HS-27A (cell line): ENCODE measurements around the gene ELN.

Experiments used
- DNase-seq: peaks from one replicate; pipeline ENCODE4 v3.0.0-alpha.2; 2012; ENCODE audit warnings: low read depth, missing footprints

Gene ELN

DNA sequence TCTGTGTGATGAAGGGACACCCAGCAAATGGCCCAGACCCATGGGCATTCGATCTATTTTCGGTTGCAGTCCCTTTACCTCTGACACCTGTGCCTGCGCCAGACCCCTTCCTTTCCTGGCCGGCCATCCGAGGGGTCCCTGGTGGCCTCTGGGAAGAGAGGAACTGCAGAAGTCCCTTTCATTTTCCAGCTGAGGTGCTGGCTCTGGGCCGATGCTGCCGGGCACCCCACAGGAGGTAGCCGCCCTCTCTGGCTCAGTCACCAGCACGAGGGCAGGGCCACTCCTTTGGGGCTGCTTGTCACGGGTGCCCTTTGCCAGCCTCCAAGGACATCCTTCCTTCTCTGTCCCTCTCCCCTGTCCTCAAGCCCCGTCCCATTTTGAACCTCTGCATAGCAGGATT lies 4.2 kb upstream of the ELN start:
- DNase-seq, result no peak

DNA sequence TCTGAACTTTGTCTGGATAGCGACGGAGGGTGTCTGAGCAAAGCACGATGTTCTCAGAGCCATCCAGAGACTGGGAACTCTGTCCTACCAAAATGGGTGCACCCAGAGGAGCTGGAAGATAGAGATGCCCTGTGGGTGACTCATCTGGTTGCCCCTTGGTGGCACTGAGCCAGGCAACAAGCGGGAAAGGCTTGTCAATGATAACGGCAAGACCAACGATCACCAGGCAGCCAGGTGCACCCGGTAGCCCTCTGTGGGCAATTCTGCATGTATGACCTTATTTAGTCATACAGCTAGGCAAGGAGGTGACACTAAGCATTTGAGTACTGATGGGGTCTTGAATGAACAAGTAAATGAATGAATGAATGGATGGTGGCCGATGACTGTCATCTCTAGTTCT lies 2.8 kb upstream of the ELN start:
- DNase-seq, result no peak

DNA sequence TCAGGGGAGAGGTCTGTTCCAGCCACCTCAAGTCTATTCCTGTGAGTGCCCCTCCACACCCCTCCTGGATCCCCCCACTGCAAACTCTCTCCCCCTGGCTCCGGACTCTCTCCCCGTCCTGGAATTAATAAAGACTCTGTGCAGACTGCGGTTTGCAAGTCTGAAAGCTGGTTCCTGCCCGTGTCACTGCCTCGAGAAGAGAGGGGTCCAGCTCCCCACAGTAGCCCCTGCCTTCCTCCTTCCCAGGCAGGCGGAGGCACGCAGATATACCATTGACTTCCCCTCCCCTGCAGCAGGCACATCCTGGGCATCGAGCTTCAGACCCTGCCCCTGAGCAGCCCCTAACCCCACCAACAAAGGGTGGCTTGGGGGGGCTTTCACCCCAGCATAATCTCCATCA lies 2.2 kb upstream of the ELN start:
- no peak for DNase-seq

DNA sequence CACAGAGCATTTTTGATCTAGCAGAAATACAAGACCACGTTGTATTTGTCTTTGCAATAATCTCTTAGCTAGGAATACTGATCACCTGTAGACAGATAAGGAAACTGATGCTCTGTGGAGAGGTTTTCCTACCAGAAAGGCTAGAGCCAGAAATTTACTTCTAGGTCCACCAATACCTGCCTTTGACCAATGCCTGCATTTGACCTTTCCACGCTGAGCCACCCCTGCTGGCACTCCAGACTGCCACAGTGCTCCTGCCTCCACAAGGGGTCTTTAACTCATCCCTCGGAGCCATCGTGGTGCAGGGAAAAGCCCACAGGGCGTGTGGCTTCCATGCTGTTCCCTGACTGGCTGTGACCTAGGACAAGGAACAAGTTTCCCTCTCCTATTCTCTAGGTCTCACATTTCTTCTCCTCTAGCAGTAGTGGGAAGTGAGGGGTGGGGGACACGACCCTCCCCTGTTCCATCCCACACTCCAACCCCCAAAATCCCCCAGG lies 1.5 kb upstream of the ELN start:
- DNase-seq, result no peak

DNA sequence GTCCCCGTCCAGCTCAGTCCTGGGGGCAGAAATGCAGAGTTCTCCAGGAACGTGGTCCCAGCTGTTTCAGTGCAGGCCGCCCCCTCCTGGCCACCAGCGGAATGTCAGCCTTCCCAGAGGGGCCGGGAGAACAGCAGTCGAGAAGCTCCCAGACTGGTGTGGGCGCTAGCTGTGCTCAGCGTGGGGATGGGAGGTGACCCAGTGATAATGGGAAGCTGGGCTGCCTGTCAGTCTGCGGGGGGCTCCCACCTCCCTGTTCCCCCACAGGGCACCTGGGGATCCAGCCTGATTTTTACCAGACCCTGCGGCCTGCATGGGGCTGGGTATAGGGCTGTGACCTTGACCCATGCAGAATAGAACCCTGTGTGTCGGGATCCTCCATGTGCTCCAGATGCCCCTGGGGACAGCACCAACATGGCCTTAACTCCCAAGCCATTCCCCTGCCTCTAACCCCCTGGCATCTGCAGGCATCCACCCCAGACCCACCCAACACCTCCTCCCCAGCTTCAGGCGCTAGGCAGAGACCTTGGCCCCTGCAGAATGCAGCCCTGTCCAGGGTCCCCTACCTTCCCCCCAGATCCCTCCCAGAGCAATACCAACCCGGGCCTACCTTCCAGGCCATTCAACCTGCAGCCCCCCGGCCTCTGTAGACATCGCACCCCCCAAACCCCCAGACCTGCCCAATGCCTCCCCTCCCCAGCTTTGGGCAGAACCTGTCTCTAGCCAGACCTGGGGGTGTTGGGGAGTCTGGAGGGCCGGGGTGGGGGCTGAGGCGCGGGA lies 880 bp upstream of the ELN start:
- DNase-seq, result no peak

DNA sequence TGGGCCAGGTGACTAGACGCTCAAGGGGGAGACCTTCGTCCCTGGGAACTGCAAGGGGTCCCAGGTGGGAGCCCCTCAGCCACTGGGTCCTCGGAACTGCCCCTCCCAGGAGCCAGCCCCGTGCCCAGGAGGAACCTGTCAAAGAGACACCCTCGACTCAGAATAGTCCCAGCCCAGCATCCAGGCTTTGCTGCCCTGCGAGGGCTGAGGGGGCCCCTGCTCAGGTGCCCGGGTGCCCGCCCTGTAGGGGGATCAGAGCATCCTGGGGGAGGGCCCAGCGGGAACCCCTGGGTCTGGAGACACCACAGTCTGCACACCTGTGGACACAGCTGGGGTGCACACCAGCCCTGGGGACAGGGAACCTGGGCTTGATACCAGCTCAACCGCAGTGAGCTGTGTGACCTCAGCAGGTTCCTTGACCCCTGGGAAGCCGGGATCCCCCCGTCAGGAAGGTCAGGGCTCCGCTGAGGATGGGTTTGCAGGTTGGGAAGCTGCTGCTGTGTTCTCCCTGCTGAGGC lies 407 bp downstream of the ELN start:
- DNase-seq, result no peak

DNA sequence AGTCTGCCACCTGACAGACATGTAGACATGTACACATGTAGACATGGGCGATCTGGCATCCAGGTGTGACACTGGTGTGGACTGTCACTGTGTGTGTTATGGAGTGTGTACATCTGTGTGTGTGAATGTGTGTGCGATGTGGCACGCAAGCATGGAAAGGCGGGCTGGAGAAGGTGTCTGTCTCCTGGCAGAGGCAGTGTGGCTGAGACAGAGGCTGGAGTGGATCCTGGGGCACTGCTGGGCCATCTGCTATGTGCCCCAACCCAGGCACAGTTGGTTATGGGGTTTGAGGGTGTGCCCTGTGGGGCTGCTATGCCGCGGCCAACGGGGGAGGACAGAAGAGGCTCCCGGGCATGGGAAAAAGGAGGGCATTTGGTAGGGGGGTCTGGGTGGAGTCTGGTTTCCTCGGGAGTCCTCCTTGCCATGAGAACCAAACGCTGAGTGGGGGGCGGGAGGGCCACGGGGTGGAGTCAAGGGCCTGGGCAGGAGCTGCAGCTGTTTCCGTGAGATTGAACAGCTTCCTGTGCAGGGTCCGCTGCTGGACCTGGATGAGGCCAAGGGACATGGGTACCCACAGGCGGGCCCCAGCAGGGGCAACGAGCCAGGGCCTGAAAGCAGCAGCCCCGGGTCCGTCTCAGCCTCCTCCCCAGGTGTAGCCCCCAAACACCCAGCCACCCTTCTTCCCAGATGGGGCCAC lies 1.3 kb downstream of the ELN start:
- no peak for DNase-seq

DNA sequence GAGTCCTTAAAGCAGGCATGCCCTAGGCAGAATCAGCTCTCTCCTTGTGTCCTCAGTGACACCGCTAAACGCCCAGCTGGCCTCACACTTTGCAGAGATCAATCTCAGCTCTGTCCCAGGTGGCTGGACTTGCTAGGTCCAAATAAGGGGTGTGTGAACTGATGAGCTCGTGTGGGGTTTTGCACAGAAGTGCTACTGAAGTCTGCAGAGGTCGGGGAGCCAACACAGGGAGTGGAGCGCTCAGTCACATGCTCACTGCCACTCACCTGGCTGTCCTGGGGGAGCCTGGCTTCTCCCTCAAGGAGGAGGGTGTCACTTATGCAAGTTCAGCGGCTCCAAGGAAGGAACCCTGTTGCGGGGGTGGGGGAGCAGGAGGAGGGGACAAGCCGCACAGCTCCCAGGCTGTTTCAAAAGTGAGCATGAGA lies 2.0 kb downstream of the ELN start:
- DNase-seq, result no peak

DNA sequence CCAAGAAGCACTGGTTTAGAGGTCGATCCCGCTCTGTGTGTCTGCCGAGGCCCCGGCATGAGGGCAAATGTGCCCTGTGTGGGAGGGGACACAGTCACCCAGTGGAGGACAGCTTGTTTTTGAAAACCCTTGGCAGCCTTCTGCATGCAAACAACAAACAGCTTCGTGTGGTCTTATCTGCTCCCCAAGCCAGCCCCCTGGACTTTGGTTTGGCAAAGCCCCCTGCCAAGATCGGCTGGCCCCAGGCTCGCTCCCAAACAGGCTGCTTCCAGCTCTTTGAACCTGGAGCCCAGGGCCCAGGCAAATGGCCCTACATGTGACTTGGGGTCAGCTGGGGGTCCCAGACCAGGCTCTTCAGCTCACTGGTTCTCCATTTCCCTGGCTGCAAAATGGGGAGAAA lies 2.9 kb downstream of the ELN start:
- DNase-seq, result no peak

DNA sequence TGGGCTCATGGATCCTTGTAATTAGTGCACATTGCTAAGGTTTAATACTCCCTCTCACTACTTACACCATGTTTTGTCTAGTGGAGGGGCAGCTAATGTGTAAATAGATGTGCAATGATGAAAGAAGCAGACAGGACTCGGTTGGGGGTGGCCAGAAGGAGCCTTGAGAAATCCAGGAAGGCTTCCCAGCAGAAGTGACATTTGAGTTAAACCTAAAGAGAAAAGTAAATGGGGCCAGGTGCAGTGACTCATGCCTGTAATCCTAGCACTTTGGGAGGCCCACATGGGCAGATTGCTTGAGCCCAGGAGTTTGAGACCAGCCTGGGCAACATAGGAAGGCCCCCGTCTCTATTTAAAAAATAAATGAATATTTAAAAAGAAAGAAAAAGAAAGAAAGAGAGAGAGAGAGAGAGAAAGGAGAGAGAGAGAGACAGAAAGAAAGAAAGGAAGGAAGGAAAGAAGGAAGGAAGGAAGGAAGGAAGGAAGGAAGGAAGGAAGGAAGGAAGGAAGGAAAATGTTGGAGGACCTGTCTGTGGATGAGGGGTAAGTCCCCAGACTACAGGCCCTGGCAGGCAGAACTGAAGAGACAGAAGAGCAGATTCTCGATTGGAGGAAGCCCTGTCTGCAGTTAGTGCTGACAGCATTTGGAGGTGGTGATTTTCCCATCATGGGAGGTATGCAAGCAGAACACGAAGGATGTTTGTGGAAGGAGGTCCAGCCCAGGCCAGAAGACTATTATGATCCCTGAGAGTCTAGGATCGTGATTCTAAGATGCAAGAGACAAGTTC lies 3.6 kb downstream of the ELN start:
- no peak for DNase-seq

DNA sequence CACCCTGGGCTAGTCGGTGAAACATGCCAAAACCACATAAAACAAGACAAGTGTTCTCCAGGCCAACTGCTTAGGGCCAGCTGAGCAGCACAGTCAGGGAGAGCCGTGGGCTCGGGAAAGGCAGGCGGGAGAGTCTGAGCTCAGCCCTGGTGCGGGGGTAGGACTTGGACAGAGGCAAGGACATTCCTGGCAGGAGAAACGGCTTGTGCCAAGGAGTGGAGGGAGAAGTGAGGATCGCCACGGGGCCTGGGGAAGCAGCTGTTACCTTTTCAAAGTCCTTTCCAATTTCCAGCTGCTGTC lies 4.2 kb downstream of the ELN start:
- no peak for DNase-seq

DNA sequence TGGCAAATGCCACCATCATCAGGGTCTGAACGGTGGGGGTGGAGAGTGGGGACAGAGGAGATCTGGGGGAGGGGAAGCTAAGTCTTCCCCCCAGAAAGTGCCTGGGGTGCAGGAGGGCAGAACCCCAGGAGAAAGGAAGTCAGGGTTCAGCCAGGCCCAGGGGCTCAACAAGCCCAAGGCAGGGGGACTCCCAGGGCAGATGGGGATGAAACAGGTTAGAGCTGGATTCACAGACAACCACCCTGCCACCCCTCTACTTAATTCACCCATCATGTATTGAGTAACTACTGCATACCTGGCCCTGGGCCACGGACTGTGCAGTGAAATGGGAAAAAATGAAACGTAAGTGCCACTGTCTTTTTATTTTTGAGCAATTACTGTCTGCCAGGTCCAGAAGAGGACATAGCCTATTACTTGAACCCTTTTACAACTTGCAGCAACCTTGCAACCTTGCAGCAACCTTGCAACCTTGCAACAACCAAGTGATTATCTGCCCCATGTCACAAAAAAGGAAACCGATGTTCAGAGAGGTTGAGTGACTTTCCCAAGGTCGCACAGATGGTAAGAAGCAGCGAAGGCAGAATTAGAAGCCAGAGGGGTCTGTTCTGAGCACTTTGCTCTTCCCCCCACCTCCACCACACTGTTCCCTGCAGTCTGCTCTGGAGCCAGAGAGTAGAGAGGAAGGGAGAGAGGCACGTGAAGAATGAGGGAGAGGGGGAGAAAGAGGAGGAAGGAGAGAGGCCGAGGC lies 4.8 kb downstream of the ELN start:
- DNase-seq, result no peak

DNA sequence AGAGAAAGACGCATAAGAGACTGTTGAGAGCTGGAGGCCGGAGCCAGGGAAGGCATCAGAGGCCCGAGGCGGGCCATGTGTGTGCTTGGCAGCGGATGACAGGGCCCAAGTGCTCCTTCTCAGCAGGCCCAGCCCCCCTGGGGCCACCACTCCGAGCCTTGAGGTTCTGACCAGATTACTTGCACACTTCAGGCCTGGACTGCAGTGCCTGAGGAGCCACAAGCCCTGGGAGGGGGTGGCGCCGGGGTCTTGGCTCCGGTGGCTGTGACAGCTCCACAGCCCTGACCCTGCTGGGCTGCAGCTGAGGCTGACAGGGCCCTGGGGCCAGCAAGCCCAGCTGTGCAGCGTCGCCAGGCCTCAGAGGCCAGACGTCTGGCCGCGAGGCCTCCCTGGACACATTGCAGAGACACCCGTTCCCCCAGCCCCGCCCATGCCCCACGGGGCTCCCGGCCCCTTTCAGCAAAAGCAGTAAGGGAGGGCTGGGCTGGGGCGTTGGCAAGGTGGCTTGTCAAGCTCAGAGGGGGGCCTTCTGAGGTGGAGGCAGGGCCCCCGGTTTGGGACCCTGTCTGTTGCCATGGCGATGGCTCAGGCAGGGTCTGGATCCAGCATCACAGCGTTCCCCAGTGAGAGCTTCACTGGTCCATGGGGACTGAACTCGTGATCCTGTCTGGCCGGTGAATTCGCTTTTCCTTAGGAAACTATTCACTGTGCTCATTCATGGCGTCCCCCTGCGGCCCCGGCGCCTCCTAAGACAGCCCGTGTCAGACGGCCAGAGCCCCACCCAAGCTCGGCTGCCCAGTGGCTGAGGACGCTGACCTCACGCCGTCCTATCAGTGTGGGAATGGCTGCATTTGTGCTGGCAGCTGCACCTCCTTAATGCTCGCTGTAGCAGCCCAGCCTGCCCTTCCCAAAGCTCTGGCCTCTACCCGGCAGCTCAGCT lies 5.7 kb downstream of the ELN start:
- DNase-seq, result no peak

DNA sequence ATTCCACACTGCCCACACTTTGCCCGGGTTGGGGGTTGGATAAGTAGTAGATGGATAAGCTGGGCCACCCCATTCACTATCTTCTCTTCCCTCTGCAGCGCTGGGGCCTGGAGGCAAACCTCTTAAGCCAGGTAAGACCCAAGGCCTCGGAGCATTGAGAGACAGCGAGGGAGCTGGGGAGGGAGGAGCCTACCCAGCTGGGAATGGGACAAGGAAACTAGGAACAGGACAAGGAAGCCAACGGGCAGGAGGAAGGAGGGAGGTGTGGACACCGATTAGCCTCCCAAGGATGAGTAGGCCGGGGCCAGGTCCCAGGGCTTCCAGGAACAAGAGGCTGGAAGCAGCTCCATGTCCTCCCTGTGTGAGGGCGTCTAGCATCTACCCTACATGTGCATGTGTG lies 9.6 kb downstream of the ELN start:
- DNase-seq, result no peak

DNA sequence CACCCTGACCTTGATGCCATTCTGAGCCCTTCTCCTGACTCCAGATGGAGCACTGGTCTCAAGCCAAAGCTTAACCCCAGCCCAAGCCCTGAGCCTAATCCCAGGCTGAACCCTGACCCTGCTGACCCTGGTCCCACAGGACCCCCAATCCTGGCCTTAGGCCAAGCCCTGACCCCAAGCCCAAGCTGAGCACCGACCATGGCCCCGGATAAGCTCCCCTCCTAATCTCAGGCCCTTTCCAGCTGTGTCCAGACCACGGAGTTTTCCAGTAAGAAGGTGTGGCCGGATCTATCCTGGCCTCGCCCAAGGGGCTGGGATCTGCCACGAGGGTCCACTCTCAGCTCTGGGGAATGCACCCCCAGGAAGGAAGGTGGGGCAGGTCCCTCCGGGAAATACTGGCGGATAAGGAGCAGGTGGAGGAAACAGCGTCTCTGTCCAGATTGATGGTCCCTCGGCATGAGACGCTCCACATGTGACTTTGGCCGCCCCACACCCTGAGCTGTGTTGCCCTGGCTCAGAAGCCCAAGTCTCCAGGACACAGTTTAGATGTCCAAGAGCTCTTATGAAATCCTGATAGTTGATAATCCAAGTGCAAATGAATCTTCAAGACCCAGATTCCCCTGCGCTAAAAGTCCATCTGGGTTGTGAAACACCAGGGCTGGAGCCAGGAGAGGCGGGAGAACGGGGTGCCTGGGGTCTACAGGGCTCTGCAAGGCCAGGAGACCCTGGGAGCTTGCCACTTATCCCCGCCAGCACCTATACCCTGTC lies 10.4 kb downstream of the ELN start:
- no peak for DNase-seq

DNA sequence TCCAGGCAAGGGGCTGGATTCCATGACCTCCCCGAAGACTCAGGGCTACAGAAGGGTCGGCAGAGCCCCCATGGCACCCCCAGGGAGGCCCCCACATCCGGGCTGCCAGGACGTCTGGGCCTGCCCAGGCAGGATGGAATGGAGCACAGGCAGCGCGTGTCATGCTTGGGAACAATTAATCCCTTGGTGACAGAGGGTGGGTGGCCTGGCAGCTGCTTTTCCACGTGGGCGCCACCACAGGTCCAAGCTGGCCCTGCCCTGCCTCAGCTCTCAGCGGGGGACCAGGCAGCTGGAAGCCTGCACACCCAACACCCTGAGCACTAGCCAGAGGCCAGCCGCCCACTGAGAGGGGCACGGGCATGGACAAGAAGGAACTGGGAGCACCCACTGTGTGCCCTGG lies 11.4 kb downstream of the ELN start:
- DNase-seq, result no peak

DNA sequence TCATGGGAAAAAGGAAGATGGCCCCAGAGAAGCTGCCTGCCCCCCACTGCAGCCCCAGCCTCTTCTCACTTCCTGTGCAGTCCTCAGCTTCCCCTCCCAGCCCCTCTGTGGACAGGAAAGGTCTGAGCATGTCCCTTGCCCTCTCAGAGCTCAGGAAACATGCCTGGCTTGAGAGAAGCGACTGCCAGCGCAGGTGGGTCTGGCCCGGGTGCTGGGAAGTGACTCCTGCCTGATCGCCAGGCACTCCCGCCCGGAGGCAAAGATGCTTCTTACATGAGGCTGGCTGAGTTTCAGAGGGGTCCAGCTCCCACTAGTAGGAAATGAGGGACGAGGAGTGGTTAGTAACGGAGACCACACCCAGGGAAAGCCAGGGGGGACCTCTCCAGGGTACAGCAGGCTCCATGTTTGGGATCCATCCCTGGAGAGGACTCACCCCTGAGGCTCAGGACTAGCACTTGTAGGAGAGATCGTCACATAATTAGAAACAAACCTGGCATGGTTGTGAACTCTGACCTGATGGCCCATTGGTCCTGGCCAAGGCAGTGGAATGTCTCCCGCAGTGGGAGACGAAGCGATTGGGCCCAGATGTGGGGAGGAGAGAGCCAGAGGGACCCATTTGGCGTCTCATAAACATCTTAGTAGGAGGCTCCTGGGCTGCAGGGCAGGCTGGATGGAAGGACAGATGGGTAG lies 12.3 kb downstream of the ELN start:
- no peak for DNase-seq

DNA sequence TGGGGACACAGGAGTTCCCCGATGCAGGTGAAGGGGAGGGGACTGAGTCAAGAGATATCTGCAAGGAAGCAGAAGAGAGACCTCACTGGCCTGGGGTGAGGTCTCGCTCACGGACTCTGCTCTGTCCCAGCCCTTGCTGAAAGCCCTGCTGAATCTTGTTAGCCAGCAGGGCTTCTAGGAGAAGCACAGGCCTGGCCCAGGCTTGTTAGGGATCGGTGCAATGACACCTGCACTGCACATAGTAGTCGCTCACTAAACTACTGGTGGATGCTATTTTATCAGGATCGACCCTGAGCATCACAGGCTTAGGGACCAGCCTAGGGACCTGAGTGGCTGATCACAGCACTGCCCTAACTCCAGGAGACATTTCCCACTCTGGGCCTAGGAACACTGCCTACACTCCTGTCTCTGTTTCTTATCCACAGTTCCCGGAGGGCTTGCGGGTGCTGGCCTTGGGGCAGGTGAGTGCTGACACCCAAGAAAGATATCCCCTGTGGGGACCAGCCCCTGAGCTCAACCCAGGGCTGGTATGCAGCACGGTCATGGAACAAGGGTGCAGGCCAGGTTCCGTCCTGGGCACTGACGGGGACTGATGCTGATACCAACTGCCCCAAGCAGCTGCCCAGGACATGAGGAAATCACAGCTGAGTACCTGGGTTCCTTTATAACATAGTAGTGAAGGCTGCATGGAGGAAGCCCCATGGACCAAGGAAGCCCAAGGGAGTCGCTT lies 13.0 kb downstream of the ELN start:
- DNase-seq, result no peak
